NCI-H1694 (cell line): ENCODE results near the gene CDK2.
"Not testable (repeated sequence)": the region's sequence is repeated elsewhere in the genome, so short reads cannot be mapped to it uniquely, and the experiment has no call there.

Experiments
- DNase-seq: peaks from one replicate; lab custom pipeline; 2025; lab: John Stamatoyannopoulos, UW

The CDK2 gene

DNA sequence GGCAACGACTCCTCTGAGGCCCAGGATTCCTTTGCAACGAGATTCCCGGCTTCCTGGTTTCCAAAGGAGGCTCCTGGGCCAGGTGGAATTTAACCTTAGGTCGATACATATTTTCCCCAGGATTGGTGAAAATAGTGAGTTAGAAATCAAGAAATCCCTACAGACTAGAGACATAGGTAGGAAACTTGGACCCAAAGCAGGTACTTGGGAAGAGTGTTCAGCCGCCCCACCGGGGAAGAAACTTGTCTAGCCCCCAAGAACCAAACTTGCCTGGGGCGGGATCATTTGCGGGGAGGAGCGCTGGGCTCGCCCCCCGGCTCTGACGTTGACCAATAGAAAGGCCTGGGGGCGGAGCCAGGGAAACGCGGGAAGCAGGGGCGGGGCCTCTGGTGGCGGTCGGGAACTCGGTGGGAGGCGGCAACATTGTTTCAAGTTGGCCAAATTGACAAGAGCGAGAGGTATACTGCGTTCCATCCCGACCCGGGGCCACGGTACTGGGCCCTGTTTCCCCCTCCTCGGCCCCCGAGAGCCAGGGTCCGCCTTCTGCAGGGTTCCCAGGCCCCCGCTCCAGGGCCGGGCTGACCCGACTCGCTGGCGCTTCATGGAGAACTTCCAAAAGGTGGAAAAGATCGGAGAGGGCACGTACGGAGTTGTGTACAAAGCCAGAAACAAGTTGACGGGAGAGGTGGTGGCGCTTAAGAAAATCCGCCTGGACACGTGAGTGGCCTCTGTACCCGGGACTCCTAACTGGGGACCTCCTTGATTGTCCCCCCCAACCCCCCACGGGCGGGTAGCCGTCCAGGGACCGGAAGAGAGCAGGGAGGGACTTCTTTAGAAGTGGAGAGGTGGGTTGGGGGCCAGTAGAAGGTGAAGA lies at the start of gene CDK2:
Gene CDK2 (plus strand): TSS at position 423 of the 874 bp plus-strand sequence. CDS start 179 bp downstream, at position 602.
- peak; percentile 71 for DNase-seq

DNA sequence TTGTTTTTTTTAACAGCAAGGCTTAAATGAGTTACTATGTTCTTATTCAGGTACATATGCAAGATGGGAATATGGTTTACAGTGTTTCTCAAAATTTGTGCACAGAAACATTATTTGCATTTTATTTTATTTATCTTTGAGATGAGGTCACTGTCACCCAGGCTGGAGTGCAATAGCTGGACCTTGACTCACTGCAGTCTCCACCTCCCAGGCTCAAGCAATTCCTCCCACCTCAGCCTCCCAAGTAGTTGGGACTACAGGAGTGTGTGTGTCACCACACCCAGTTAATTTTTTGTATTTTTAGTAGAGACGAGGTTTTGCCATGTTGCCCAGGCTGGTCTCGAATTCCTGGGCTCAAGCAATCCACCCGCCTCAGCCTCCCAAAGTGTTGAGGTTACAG lies 47.6 kb upstream of the CDK2 start:
- DNase-seq = not testable (repeated sequence)

DNA sequence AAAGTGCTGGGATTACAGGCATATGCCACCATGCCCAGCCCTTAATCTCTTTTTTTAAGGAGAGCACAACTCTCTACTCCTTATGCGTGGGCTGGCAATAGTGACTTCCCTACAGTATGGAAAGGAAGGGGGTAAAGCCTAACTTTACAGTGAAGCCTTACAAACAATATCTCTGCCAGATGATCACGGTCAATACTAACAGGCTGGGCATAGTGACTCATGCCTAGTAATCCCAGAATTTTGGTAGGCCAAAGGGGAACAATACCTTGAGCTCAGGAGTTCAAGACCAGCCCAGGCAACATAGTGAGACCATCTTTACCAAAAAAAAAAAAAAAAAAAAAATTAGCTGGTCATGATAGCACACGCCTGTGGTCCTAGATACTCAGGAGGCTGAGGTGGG lies 44.5 kb upstream of the CDK2 start:
- no peak for DNase-seq

DNA sequence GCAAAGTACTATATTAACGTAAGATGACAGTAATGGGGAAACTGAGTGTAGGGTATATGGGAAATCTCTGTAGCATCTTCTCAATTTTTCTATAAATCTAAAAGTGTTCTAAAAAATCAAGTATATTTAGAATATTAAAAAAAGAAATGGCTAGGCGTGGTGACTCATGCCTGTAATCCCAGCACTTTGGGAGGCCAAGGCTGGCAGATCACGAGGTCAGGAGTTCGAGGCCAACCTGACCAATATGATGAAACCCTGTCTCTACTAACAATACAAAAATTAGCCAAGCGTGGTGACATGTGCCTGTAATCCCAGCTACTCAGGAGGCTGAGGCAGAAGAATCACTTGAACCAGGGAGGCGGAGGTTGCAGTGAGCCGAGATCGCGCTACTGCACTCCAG lies 43.0 kb upstream of the CDK2 start:
- not testable (repeated sequence) for DNase-seq

DNA sequence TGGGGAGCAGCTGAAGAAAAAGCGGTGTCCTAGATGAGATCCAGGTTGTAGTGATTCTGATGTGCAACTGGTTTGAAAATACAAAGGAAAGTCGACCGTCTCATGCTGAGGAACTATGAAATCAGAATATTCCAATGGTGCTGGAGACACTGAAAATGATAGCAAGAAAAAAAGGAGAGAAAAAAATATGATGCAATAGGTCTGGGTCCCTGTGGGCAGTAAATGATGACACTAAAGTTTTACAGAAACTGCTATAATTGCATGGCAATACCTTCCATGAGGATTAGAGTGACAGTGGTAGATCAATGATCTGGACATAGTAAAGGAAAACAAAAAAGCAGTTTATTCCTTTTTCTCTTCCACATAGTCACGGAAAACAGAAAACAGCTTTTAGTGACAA lies 41.3 kb upstream of the CDK2 start:
- no peak for DNase-seq

DNA sequence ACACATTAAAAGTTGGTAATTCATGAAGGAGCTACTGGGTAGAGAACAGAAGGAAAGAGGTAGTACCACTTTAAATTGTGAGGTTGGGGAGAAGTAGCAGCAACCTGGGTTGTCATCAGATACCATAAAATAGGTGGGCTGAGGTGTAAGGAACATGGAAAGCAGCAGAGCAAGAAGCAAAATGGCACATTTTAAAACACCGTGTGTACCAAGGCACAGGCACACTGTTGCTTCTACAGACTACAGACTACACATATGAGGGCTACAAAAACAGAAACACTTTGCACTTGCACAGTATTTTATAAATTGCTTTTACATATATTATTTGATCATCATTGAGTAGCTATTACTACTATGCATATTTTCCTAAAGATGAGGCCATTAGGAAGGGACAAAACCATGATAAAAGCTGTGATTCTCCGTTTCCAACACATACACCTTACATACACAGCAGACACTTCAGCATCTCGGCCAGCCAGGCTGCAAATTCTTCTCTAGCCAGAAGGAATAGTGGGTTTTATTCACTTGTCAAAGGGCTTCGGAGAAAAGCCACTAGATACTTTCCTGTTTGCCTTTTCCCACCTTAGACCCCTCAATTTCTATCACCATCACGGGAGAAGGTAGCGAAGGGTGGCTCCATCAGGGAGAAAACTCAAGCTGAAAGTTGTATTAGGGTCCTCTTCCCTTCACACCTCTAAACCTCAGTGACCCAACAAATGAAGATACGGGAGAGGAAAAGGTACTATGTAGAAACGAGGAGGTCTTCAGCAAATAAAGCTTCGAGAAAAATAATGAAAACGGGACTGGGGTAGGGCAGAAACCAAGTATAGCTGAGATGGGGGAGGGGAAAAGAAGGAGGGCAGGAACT lies 40.5 kb upstream of the CDK2 start:
- DNase-seq = no peak

DNA sequence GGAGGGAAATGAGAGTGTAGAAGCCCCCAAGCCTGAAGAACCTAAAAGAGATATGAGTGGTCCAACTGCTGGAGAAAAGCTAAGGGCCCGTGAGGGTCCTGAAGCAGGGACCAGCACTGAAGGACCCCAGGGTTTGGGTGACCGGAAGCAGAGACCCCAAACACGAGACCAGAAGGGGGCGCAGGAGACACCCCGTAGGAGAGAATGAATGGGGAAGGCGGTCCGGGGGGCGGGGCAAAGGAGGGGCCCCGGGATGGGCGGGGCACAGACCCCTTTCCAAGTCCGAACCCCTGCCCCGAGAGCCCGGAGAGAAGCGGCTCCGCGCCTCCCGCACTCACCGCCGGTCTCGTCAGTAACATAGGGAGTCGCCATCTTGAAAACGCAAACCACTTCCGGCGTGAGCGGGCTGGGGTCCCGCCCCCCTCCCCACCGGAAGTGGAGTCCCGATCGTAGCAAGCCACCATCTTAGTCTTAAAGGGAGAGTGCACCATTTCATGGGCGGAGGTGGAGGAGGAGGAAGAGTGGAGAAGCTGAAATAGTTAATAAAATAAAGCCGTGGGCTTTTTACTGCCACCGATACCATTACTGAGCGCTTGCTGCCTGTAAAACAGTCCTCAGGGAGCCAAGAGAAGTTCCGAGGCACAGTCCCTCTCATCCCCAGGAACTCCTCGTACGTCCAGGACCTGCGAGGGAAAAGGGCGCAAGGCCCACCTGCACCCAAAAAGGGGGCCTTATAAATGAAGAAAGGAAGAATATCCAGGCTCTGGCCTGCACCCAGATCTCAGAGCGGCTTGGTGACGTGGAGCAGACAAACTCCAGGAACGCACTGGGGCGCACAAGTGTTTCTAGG lies 39.7 kb upstream of the CDK2 start:
- DNase-seq = peak; percentile 69

DNA sequence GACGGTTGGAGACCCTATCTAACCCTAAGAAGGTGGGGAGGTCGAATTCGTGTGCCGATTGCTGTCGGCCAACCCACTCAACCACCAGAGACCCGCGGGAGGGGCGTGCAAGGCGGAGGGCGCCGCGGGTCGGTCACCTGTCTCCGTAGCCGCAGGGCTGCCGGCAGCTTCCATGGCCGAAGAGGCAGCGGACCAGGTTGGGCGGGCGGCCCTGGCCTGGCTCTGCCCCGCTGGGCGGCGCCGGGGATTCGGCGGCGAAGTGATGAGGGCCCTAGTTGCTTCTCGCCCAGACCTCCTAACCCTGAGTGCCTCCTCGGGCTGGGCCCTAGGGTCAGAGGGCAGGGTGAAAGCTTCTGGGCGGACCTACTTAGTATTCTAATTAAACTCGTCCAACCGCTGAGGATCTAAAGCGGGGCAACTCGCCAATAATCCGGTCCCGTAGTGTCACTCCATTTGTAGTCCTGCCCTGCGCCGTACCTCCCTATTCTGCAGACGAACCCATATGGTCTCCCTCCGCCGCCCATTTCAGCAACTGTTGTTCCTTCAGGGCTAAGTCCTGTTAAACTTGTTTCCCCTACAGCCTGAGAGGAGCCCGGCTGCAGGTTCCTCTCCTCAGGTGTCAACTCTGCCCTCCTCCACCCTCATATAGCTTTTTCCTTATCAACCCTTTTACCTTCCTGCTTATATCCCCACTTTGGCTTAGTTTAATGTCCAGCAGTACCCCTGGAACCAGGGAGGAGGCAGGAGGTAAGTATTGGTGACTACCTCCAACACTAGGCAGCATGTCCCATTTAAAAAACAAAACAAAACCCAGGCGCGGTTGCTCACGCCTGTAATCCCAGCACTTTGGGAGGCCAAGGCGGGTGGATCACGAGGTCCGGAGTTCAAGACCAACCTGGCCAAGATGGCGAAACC lies 38.8 kb upstream of the CDK2 start, which contains the start of gene PYM1:
Gene PYM1 (minus strand): TSS at position 307 of the 915 bp plus-strand sequence. CDS start 133 bp downstream, at position 174.
- DNase-seq = peak; percentile 50

DNA sequence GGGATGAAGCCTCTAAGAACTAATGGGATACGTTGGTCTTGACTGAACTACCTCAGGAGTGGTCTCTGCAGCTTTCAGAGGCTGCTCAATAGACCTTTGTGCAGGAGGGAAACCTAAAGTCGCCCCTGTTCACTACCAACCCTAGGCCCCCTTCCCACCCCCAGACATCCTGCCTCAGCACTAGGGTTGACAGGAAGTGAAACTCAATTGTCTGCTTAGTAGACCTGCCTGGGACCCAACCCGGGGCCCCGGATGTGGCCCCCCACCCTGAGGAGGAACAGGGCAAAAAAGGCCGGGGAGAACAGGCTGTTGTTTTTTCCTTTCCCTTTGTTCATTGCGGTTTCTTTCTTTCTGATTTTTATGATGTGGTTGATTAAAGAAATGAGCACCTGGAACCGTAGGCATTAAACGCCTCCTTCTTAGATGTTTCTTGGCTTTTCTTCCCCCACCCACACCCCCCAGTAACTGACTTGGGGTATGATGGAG lies 37.3 kb upstream of the CDK2 start:
- no peak for DNase-seq

DNA sequence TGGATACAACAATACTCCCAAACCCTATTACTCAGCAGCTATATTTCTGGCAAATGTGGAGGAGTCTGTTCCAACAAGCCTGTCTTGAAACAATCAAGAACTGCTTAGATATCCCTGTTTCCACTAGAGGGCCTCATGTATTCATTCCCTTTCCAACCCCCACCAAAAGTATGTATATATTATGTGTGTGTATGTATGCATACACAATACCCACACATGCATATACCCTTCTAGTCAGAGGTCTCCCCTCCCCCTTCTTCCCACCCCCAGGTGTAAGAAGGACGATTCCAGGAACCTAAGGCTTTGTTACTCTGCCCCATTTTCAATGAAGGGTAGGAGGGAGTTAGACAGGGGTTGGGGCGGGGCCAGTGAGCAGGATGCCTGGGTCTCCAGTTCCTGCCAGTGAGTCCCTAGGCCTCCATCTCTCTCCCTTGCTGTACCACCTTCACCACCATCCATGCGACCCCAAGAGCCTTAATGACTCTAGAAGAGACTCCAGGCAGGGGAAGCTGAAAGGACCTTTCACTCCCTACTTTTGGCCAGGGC lies 35.8 kb upstream of the CDK2 start, which contains the start of gene DGKA:
Gene DGKA (plus strand): TSS at position 392 of the 546 bp plus-strand sequence. CDS start 5,342 bp downstream, outside the sequence.
- peak; percentile 61 for DNase-seq

DNA sequence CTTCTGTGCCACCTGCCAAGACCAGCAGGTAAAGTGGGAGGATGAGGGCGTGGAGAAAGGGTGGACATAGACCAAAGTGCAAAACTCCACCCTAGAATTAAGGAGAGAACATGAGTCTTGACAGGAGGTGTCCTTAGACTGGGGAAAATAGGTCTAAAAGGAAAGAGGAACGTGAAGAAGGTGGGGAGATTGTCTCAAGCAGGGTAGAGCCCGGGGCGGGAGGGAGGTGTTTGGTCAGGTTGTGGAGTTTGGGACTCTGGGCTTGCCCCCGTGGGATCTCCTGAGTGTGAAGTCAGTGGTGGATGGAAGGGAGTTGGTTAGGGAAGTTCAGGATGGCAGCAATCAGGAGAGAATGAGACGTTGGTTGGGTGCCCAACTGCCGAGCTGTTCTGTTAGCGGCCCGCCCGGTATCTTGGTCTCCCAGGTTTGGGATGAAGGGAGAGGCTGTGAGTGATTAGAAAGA lies 35.3 kb upstream of the CDK2 start:
- no peak for DNase-seq

DNA sequence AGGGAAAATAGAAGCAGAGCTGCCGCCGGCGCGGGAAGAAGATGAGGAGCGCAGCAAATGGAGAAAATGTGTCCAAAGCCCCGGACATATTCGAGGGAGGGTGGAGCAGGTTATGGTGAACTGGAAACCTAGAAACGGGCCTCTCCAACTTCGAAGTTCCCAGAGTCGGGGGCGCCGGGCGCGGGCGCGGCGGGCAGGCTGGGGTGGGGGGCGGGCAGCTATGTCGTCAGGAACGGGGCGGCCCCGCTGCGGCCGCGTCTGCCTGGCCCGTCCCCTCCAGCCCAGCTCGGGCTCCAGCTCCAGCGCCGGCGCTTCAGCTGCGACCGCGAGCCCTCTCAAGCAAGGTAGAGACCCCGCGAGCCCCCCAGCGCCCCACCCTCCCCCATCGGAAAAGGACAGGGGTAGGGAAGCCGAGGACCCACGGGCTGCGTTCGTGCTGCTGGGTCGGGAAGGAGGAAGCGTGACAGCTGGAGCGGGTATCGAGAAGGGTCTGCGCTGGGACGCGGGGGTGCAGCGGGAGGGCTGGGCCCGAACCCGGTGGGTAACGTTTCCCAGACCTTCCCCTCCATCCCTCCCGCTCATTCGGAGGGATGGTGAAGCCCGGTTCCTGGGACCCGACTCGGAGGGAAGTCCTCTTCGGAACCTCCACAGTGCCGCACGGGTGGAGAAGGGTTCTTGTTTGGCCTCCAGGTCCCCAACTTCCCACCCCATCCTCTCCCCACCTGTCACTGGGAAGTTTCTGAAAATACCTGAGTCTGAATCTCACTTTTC lies 34.7 kb upstream of the CDK2 start:
- DNase-seq = peak; percentile 9

DNA sequence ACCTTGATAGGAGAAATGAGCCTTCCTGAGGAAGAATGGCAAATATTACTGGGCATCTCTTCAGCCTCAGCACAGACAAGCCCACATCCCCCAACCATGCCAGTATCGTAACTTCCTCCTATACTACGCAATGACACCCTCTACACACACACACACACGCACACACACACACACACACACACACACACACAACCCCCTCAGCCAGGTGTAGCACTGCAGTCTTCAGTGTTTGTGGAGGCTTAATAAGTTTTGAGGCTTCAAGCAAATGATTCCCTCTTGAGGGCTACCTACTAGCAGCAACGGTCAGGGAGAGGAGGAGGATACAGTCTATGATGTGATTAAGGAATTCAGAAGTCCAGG lies 34.1 kb upstream of the CDK2 start:
- no peak for DNase-seq

DNA sequence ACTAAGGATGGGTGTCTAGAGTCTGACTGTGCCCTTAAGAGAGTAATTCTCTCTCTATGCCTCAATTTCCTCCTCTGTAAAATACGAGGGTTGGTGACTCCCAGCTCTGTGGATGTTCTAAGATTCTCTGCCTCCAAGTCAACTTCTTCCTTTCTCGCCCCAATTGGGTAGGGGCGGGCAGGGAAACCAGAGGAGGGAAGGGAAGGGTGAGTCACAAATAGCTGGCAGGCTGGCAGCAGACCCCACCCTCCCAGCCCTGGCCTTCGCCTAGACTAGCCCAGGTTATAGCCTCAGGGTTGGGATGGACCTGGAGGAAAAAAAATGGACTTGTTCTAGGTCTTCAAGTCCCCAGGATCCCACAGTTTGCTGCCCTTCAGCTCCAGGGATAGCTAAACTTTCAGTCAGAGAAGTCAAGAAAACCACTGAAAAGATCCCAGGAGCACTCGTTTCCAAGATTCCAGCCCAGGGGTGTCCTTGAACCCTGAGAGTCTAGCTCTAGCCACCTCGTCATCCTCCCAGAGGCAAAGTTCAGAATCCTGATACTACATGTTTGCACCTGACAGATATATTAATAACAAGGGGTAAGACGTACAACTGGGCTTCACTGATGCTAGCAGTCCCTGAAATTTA lies 33.3 kb upstream of the CDK2 start:
- no peak for DNase-seq

DNA sequence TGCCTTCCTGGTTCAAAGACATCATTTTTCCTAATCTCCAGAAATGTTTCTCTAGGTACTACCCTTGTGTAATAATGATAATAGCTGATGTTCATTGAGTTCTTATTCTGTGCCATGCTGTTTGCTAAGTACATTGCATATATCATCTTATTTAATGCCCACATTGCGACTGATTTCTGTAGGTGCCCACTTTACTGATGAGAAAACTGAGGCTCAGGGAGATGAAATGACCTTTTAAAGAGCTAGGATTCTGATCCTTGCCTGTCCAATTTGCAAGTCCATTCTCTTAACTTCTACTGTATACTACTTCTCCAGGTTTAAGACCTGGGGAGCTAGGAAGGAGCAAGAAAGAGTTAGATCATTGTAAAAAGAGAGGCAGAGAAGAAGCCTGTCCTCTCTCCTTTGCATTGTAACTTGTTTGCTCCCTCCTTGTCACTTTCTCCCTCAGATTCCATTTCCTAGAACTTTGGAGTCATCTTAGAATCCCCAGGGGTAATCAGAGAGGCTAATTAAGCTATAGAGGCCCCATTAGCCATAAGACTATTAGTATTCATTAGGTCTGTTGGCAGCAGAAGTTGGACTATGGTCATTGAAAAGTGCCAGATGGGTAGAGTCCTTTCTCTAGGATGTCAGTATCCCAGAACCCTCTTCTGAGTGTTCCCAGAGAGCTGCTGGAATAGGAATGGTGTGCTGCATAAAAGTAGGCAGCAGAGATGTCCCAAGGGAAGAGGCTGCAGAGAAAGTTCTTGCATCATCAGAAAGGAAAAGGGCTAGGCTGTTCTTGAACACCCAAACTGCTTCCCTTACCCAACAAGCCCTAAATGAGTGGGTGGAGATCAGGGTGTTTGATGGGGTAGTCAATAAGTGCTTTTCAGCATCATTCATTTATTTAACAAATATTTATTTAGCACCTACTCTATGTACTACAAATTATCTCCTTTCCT lies 32.6 kb upstream of the CDK2 start:
- DNase-seq = no peak

DNA sequence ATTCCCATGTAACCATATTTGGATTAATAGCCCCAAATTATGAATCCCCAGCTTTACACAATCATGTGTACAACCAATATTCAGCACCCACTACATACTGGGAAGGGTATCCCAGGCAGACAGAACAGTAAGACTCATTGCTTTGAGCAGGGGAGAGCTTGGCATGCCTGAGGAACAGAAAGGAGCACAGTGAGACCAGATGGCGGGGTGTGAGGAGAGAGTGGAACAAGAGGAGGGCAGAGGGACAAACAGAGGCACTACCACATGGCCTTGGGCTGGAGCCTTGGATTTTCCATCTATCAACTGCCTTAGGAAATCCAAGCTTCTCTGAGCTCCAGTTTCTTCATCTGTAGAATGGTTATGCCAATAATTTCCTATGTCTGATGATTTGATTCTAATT lies 31.9 kb upstream of the CDK2 start:
- no peak for DNase-seq

DNA sequence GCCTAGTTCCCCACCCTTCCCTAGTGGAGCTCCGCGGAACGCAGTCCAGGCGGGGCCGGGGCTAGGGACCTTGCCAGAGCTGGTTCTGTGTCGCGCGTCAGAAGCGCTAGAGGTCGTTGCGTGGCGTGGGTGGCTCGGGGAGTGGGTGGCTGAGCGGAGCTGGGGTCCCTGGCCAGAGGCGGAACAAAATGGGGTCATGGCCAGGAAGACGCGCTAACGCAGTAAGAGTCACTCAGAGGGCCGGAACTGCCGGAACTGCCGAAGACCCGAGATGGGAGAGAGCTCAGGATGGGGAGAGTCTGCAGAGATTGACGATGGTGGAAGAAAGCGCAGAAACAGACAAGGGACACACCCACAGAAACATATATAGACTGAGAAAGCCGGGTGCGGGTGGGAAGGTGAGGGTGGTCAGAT lies 30.9 kb upstream of the CDK2 start:
- DNase-seq = no peak

DNA sequence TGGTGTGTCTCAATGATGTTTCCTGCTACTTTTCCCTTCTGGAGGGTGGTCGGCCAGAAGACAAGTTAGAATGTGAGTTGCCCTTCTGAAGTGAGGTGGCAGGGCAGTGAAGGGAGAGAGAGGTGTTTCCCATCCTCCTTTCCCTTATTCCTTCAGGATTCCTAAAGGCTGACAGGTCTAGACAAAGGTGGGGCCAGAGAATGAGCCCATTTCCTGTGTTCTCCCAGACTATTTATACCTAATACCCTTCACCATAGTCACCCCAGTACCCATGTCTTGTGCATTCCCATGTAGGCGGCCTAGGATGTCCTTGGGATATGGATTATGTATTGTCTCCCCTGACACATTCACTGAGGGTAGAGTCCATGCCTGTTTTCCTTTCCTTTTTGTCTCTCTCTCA lies 28.6 kb upstream of the CDK2 start:
- no peak for DNase-seq
